Measurements from ENCODE around the gene MACROD2.

DNA sequence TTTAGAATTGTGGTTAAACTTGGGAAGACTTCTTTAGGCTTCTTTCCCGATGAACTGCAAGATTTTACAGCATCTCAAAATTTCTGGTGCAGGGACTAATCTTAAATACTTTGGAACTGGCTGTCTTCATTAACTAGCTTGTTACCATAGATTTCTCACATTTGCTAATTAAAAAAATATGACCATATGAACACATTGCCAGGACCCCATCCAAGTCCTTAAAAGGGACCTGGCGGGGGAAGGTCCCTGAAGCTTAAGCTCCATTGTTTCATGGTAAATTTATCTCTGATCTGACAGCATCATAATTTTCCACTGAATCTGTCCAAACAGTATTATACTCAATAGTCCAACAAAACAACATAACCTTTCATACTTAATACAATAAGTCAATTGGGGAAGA lies 859.9 kb downstream of the MACROD2 start:
- no peak for TF ChIP-seq POLR2A (IDR thresholded peaks at IDR 0.05)
- TF ChIP-seq, protein P1, sequence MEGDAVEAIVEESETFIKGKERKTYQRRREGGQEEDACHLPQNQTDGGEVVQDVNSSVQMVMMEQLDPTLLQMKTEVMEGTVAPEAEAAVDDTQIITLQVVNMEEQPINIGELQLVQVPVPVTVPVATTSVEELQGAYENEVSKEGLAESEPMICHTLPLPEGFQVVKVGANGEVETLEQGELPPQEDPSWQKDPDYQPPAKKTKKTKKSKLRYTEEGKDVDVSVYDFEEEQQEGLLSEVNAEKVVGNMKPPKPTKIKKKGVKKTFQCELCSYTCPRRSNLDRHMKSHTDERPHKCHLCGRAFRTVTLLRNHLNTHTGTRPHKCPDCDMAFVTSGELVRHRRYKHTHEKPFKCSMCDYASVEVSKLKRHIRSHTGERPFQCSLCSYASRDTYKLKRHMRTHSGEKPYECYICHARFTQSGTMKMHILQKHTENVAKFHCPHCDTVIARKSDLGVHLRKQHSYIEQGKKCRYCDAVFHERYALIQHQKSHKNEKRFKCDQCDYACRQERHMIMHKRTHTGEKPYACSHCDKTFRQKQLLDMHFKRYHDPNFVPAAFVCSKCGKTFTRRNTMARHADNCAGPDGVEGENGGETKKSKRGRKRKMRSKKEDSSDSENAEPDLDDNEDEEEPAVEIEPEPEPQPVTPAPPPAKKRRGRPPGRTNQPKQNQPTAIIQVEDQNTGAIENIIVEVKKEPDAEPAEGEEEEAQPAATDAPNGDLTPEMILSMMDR (IDR thresholded peaks at IDR 0.05), result no peak

Measured in body of pancreas (tissue), 4 donors.